Lung (tissue), 12 donors: Measurements from ENCODE around the gene CIB2. TPM values are rescaled to one million over a fixed set of nuclear protein-coding genes. Genes with fewer than 3 reads are reported as not detected.
A peak's percentile ranks its signal among the peaks of the same experiment; 100 is the strongest.

Source experiments
- ATAC-seq: fragments of 200-7000 bp; cut with Tn5 transposase; one replicate; pipeline ENCODE4 v1.9.1; 2020; ENCODE audit warnings: moderate number of reproducible peaks; ENCODE audit not compliant: insufficient read depth, low FRiP score
- DNase-seq, 3 donors: peaks; one replicate each; pipeline ENCODE4 v3.0.0-alpha.2; 2013 to 2017
- H3K27ac ChIP-seq, 2 donors: one replicate each; pipeline ENCODE4 v1.5.1; 2013; ENCODE audit warnings: mild to moderate bottlenecking in 2 of 2, moderate library complexity in 2 of 2, control low read depth in 1 of 2, inconsistent platforms in 1 of 2, low read depth in 1 of 2, low read length in 1 of 2
- H3K27me3 ChIP-seq, 3 donors: one replicate each; pipeline ENCODE4 v1.5.1; 2013; ENCODE audit warnings: low read length in 2 of 3; ENCODE audit not compliant: control insufficient read depth in 3 of 3, insufficient read depth in 3 of 3
- H3K36me3 ChIP-seq, 4 donors: one replicate each; pipeline ENCODE4 v1.5.1; 2013; ENCODE audit warnings: low read length in 4 of 4, mild to moderate bottlenecking in 1 of 4, moderate library complexity in 1 of 4; ENCODE audit not compliant: control insufficient read depth in 4 of 4, insufficient read depth in 4 of 4
- H3K4me1 ChIP-seq, 5 donors: one replicate each; pipeline ENCODE4 v1.5.1; 2013; ENCODE audit warnings: low read length in 5 of 5, mild to moderate bottlenecking in 2 of 5, moderate library complexity in 1 of 5; ENCODE audit not compliant: control insufficient read depth in 5 of 5, insufficient read depth in 5 of 5
- H3K4me3 ChIP-seq: one replicate; pipeline ENCODE4 v1.5.1; 2013; ENCODE audit warnings: mild to moderate bottlenecking, control low read depth, moderate library complexity
- H3K9ac ChIP-seq, 2 donors: one replicate each; pipeline ENCODE4 v1.5.1; 2013; ENCODE audit warnings: low read length in 2 of 2, control low read depth in 1 of 2; ENCODE audit not compliant: insufficient read depth in 1 of 2
- H3K9me3 ChIP-seq, 4 donors: one replicate each; pipeline ENCODE4 v1.5.1; 2013; ENCODE audit warnings: low read length in 3 of 4, mild to moderate bottlenecking in 1 of 4, moderate library complexity in 1 of 4; ENCODE audit not compliant: control insufficient read depth in 4 of 4, insufficient read depth in 3 of 4
- CTCF ChIP-seq: IDR thresholded peaks from 2 replicates; pipeline ENCODE4 v1.5.1; 2012; ENCODE audit warnings: mild to moderate bottlenecking; ENCODE audit errors: control extremely low read depth, extremely low read depth
- WGBS, 2 donors: extraction: QIAGEN DNeasy Blood & Tissue Kit; methylation state at CpG; one replicate each; pipeline ENCODE4 v1.1.7; 2013; 5-methylcytosine and 5-hydroxymethylcytosine counted together
- polyA plus RNA-seq, 2 donors: library from polyadenylated mRNA; stranded (reverse); fragments of 200-250 nt; gene quantifications; one replicate each; pipeline ENCODE4 v1.2.1, GENCODE V29; 2013
- total RNA-seq, 2 donors: library from RNA; depleted of rRNA in 1 of 2; stranded (reverse); fragments of >200 nt in 1 of 2; gene quantifications; one replicate each; pipeline ENCODE4 v1.2.1, GENCODE V29; 2014 to 2021
- donor health status: control.
- donor health status: control.
- donor health status: Bipolar disorder and iron deficiency.
- donor health status: healthy.
- donor health status: DM: yes; HTN: yes; CAD: no.

Gene CIB2
- total and polyA plus RNA-seq, 4 donors = 0.95 to 9.8 (median 2.1) TPM

- Histone ChIP-seq H3K9ac (no peak overlapping the region), H3K4me1 (peaks cover 0 to 10% (median 1%) of the 10 kb centered on the region in 5 donors), H3K27ac (no peak overlapping the region), H3K4me3 (no peak overlapping the region), H3K9me3 (no peaks in the 10 kb centered on the region), H3K27me3 (no peaks in the 10 kb centered on the region), H3K36me3 (no peaks in the 10 kb centered on the region)
- DNase-seq (no peak), ATAC-seq (no peak)
- 96 to 97% methylated on average over 11 of the region's 11 CpGs for WGBS, 2 donors
- no peak for TF ChIP-seq CTCF
Measured at GRCh38 chr15:78098131-78098755, 33.0 kb downstream of the CIB2 start.

- ATAC-seq (no peak), DNase-seq (no peak)
- Histone ChIP-seq H3K27me3 (no peaks in the 10 kb centered on the region), H3K4me1 (peaks cover 0 to 14% (median 3%) of the 10 kb centered on the region in 5 donors), H3K4me3 (no peak overlapping the region), H3K27ac (no peak overlapping the region), H3K36me3 (no peaks in the 10 kb centered on the region), H3K9me3 (no peaks in the 10 kb centered on the region), H3K9ac (no peak overlapping the region)
- no peak for TF ChIP-seq CTCF
- 70 to 91% methylated on average over 9 of the region's 9 CpGs for WGBS, 2 donors
Measured at GRCh38 chr15:78097667-78098066, 33.6 kb downstream of the CIB2 start.

- H3K4me1 ChIP-seq = peaks cover 0 to 36% (median 10%) of the 10 kb centered on the region in 5 donors
- no peak overlapping the region for H3K4me3 ChIP-seq
- no peaks in the 10 kb centered on the region for H3K9me3 ChIP-seq
- 68 to 69% methylated on average over 5 of the region's 5 CpGs for WGBS, 2 donors
- TF ChIP-seq CTCF = no peak
- H3K9ac ChIP-seq = no peak overlapping the region
- DNase-seq (peak; percentile 79 to 97 (median 91)), ATAC-seq (no peak)
- H3K27me3 ChIP-seq = no peaks in the 10 kb centered on the region
- no peaks in the 10 kb centered on the region for H3K36me3 ChIP-seq
- H3K27ac ChIP-seq = no peak overlapping the region
Measured at GRCh38 chr15:78093242-78094020, 37.8 kb downstream of the CIB2 start.
